Endodermal cell (in vitro differentiated cells): ENCODE data around the gene HOXD4. TPM values are rescaled to one million over a fixed set of nuclear protein-coding genes. Genes with fewer than 3 reads are reported as not detected.

Experiments used
- DNase-seq: peaks from one replicate; pipeline ENCODE4 v3.0.0-alpha.2; 2017
- H3K27ac ChIP-seq: 2 replicates; pipeline ENCODE4 v1.5.1; 2013; ENCODE audit warnings: mild to moderate bottlenecking, low read depth, low read length, moderate library complexity
- H3K27me3 ChIP-seq: 2 replicates; pipeline ENCODE4 v1.6.1; 2013; ENCODE audit warnings: mild to moderate bottlenecking, low read length, moderate library complexity; ENCODE audit not compliant: insufficient read depth, control insufficient read depth, poor library complexity, severe bottlenecking
- H3K36me3 ChIP-seq: 2 replicates; pipeline ENCODE4 v1.7.0; 2013; ENCODE audit warnings: mild to moderate bottlenecking, low read length, moderate library complexity; ENCODE audit not compliant: control insufficient read depth, insufficient read depth
- H3K4me1 ChIP-seq: one replicate; pipeline ENCODE4 v1.7.0; 2013; ENCODE audit warnings: low read length; ENCODE audit not compliant: control insufficient read depth, insufficient read depth
- H3K4me3 ChIP-seq: 2 replicates; pipeline ENCODE4 v1.5.1; 2013; ENCODE audit warnings: mild to moderate bottlenecking, low read length, moderate library complexity
- H3K9ac ChIP-seq: 2 replicates; pipeline ENCODE4 v1.6.1; 2013; ENCODE audit warnings: mild to moderate bottlenecking, low read length, moderate library complexity; ENCODE audit not compliant: poor library complexity, severe bottlenecking; ENCODE audit errors: extremely low read depth
- H3K9me3 ChIP-seq: 2 replicates; pipeline ENCODE4 v1.6.1; 2013; ENCODE audit warnings: mild to moderate bottlenecking, low read length, moderate library complexity; ENCODE audit not compliant: control insufficient read depth
- H3K27ac Mint-ChIP-seq: 2 replicates; pipeline ENCODE4 v1.8.0; 2020; ENCODE audit warnings: mixed read lengths
- H3K27me3 Mint-ChIP-seq: 2 replicates; pipeline ENCODE4 v1.8.0; 2021; ENCODE audit warnings: mild to moderate bottlenecking, mixed read lengths; ENCODE audit not compliant: insufficient read depth
- H3K36me3 Mint-ChIP-seq: 2 replicates; pipeline ENCODE4 v1.8.0; 2020; ENCODE audit warnings: low read depth, mixed read lengths
- H3K4me1 Mint-ChIP-seq: 2 replicates; pipeline ENCODE4 v1.8.0; 2020; ENCODE audit warnings: mixed read lengths
- H3K4me3 Mint-ChIP-seq: 2 replicates; pipeline ENCODE4 v1.8.0; 2020; ENCODE audit warnings: mild to moderate bottlenecking, moderate library complexity, mixed read lengths
- H3K9me3 Mint-ChIP-seq: 2 replicates; pipeline ENCODE4 v1.8.0; 2020; ENCODE audit warnings: mild to moderate bottlenecking, mixed read lengths
- CTCF ChIP-seq: fragments of 200-600 bp; sonication (generic); conservative IDR thresholded peaks from 2 replicates; pipeline ENCODE4 v1.5.0; 2021; ENCODE audit warnings: antibody characterized with exemption, mild to moderate bottlenecking
- WGBS, 2 experiments: methylation state at CpG; one replicate each; pipeline versions ENCODE4 v1.1.5 to v1.1.7; 2013; ENCODE audit warnings: missing lambda C conversion rate in 2 of 2, mixed read lengths in 1 of 2; ENCODE audit not compliant: insufficient coverage in 1 of 2, insufficient read length in 1 of 2; 5-methylcytosine and 5-hydroxymethylcytosine counted together
- total RNA-seq, 2 donors: library from RNA; stranded (reverse); fragmentation: NEBNext Ultra II Directional in 1 of 2; extraction: Animal tissue kit (Norgen Biotek cat#: 25700) in 1 of 2; gene quantifications; 2 replicates in 1 of 2; 3 replicates in 1 of 2; pipeline ENCODE4 v1.2.1, GENCODE V29; 2021

HOXD4 gene
- total RNA-seq, 2 donors from 2014 or later: not detected

DNA sequence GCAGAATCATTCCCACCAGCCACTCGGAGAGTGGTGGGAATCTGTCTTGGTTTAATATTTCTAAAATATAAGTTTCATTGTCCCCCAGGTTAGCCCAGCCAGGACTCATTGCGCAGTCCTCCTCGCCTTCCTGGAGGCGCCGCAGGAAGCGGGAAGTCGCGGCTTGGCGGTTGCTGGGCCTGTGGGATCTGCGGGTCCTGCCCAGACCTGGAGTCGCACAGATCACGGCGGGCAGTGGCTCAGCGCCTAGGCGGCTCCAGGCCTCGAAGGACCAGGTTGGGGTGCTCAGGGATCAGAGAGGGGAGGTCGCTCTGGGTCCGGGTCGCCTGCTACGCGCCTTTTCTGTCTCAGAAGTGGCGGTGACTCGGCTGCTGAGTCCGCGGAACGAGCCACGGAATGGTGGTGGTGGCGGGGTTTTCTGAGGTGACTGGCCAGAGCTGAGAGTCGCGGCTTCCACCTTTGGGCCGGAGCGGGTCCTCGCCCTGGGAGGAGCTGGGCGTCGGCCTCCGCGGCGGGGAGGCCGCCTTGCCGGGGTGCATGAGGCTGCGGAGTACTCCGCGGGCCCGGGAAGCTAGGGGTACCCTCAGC lies 8.4 kb downstream of the HOXD4 start:
- Histone ChIP-seq H3K27ac (no peak overlapping the region), H3K27me3 (peaks cover 100% of the 10 kb centered on the region), H3K4me1 (peaks cover 4% of the 10 kb centered on the region), H3K9ac (no peak overlapping the region), H3K36me3 (no peaks in the 10 kb centered on the region), H3K9me3 (peaks cover 9% of the 10 kb centered on the region), H3K4me3 (peak overlapping the region; percentile 8)
- Mint-ChIP-seq H3K27me3 (peaks cover 98% of the 10 kb centered on the region), H3K4me1 (peaks cover 21% of the 10 kb centered on the region), H3K9me3 (no peaks in the 10 kb centered on the region), H3K27ac (no peak overlapping the region), H3K4me3 (peak overlapping the region; percentile 41), H3K36me3 (no peaks in the 10 kb centered on the region)
- no peak for TF ChIP-seq CTCF
- 1 to 3% methylated on average over 15 to 44 of the region's 44 CpGs for WGBS, 2 experiments
- peak; percentile 85 for DNase-seq

GRCh38 chr2:176160251-176160985 lies 9.1 kb downstream of the HOXD4 start:
- no peak overlapping the region for H3K9ac ChIP-seq
- peaks cover 98% of the 10 kb centered on the region for H3K27me3 Mint-ChIP-seq
- DNase-seq: peak; percentile 68
- no peaks in the 10 kb centered on the region for H3K9me3 Mint-ChIP-seq
- no peak overlapping the region for H3K27ac ChIP-seq
- WGBS, 2 experiments: 3 to 4% methylated on average over 25 to 50 of the region's 50 CpGs
- no peak overlapping the region for H3K27ac Mint-ChIP-seq
- H3K9me3 ChIP-seq: peaks cover 9% of the 10 kb centered on the region
- H3K36me3 Mint-ChIP-seq: no peaks in the 10 kb centered on the region
- H3K4me1 Mint-ChIP-seq: peaks cover 21% of the 10 kb centered on the region
- peak overlapping the region; percentile 8 for H3K4me3 ChIP-seq
- H3K36me3 ChIP-seq: no peaks in the 10 kb centered on the region
- H3K4me3 Mint-ChIP-seq: peak overlapping the region; percentile 41
- TF ChIP-seq CTCF: no peak
- H3K4me1 ChIP-seq: peaks cover 4% of the 10 kb centered on the region
- peaks cover 100% of the 10 kb centered on the region for H3K27me3 ChIP-seq

GRCh38 chr2:176160986-176161824 lies 9.9 kb downstream of the HOXD4 start:
- Histone ChIP-seq H3K4me1 (peaks cover 4% of the 10 kb centered on the region), H3K9ac (no peak overlapping the region), H3K27ac (no peak overlapping the region), H3K36me3 (no peaks in the 10 kb centered on the region), H3K9me3 (peaks cover 9% of the 10 kb centered on the region), H3K4me3 (no peak overlapping the region), H3K27me3 (peaks cover 100% of the 10 kb centered on the region)
- DNase-seq: peak; percentile 53
- H3K36me3 Mint-ChIP-seq: no peaks in the 10 kb centered on the region
- TF ChIP-seq CTCF: no peak
- no peak overlapping the region for H3K4me3 Mint-ChIP-seq
- no peaks in the 10 kb centered on the region for H3K9me3 Mint-ChIP-seq
- 16 to 43% methylated on average over 1 to 22 of the region's 22 CpGs for WGBS, 2 experiments
- H3K27me3 Mint-ChIP-seq: peaks cover 98% of the 10 kb centered on the region
- no peak overlapping the region for H3K27ac Mint-ChIP-seq
- H3K4me1 Mint-ChIP-seq: peaks cover 21% of the 10 kb centered on the region
